GM19455 (cell line): ENCODE data around the gene NDUFA13.

Experiments
- ATAC-seq: cut with Tn5 transposase; IDR thresholded peaks from one replicate; pipeline ENCODE4 v1.9.1; 2021; ENCODE audit not compliant: unreplicated experiment

The NDUFA13 gene

GRCh38 chr19:19506592-19506991, 9.4 kb upstream of the NDUFA13 start:
- ATAC-seq = no peak

GRCh38 chr19:19507354-19507753, 8.7 kb upstream of the NDUFA13 start:
- ATAC-seq = no peak

GRCh38 chr19:19508217-19508616, 7.8 kb upstream of the NDUFA13 start:
- no peak for ATAC-seq

GRCh38 chr19:19510432-19510831, 5.6 kb upstream of the NDUFA13 start:
- ATAC-seq = no peak

GRCh38 chr19:19513682-19514081, 2.3 kb upstream of the NDUFA13 start:
- ATAC-seq = no peak

- no peak for ATAC-seq
Observed at GRCh38 chr19:19514215-19514657, 1.8 kb upstream of the NDUFA13 start.

- no peak for ATAC-seq
Observed at GRCh38 chr19:19514881-19515641, 964 bp upstream of the NDUFA13 start, which contains the start of gene TSSK6. TSS of gene TSSK6 (minus strand) at chr19:19515548. CDS start at chr19:19515427, 121 bp downstream.

- ATAC-seq = no peak
Observed at GRCh38 chr19:19517235-19517619, 1.2 kb downstream of the NDUFA13 start.

- ATAC-seq = no peak
Observed at GRCh38 chr19:19520989-19521388, 5.0 kb downstream of the NDUFA13 start.

- ATAC-seq = no peak
Observed at GRCh38 chr19:19523177-19523576, 7.2 kb downstream of the NDUFA13 start.

GRCh38 chr19:19524053-19524452, 8.0 kb downstream of the NDUFA13 start:
- no peak for ATAC-seq

GRCh38 chr19:19525611-19526380, 9.8 kb downstream of the NDUFA13 start:
- ATAC-seq = no peak

- ATAC-seq = no peak
Observed at GRCh38 chr19:19526581-19527370, 10.8 kb downstream of the NDUFA13 start.

GRCh38 chr19:19527371-19527656, 11.3 kb downstream of the NDUFA13 start:
- no peak for ATAC-seq

GRCh38 chr19:19527674-19528625, 11.9 kb downstream of the NDUFA13 start:
- no peak for ATAC-seq

- no peak for ATAC-seq
Observed at GRCh38 chr19:19528721-19529490, 12.9 kb downstream of the NDUFA13 start, which contains the start of gene YJEFN3. TSS of gene YJEFN3 (plus strand) at chr19:19528911. CDS start at chr19:19528933, 22 bp downstream.

- no peak for ATAC-seq
Observed at GRCh38 chr19:19529783-19530422, 13.9 kb downstream of the NDUFA13 start.

- ATAC-seq = no peak
Observed at GRCh38 chr19:19530423-19530804, 14.4 kb downstream of the NDUFA13 start.

- no peak for ATAC-seq
Observed at GRCh38 chr19:19530889-19531288, 14.9 kb downstream of the NDUFA13 start.
